ENCODE measurements around the gene KIAA0319L. TPM values are rescaled to one million over a fixed set of nuclear protein-coding genes. Genes with fewer than 3 reads are reported as not detected.

The KIAA0319L gene
- total and polyA plus RNA-seq, 4 donors, result 27.0 to 107 (median 27.9) TPM

DNA sequence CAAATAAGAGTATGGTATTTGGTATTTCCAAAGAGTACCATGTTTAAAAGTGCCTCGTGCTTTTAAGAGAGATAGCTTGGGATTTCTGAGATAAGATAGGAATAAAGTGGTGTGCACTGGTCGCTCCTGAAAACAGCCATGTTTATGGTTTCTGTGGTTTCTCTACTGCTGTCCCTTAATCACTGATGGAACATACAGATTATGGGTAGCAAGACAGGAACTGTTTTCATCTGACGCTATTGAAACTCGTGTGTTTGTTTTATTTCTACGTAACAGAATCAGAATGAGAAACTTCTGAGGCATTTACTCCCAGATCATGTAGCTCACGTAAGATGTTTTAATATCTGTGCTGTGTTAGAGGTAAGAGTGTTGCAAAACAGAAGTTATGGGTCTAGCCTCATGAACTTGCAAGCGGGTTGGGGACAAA lies 126.0 kb downstream of the KIAA0319L start:
- WGBS, result 85% methylated on average over 7 of the region's 7 CpGs
- Histone ChIP-seq H3K4me1 (ENCODE audit: control insufficient read depth in 4 of 4, insufficient read depth in 4 of 4, low read length in 3 of 4) (no peaks in the 10 kb centered on the region), H3K36me3 (ENCODE audit: control insufficient read depth in 4 of 4, insufficient read depth in 3 of 4, low read depth in 1 of 4, low read length in 3 of 4) (peaks cover 0 to 39% (median 19%) of the 10 kb centered on the region in 4 donors), H3K4me3 (ENCODE audit: low read depth in 1 of 3, low read length in 3 of 3) (no peak overlapping the region), H3K9me3 (ENCODE audit: control insufficient read depth in 4 of 4, low read length in 3 of 4) (no peaks in the 10 kb centered on the region), H3K27me3 (ENCODE audit: control insufficient read depth in 4 of 4, insufficient read depth in 4 of 4, low read length in 3 of 4) (no peaks in the 10 kb centered on the region), H3K27ac (ENCODE audit: low read depth in 1 of 2, low read length in 2 of 2) (no peak overlapping the region), H3K9ac (ENCODE audit: low read depth in 1 of 2, low read length in 2 of 2) (no peak overlapping the region)
- DNase-seq (ENCODE audit: low spot score), result no peak
- TF ChIP-seq YY1 (IDR thresholded peaks at IDR 0.05) (no peak), FOXA2 (IDR thresholded peaks at IDR 0.05) (no peak), EGR1 (IDR thresholded peaks at IDR 0.05; ENCODE audit: low read depth in 2 of 2) (no peak), SP1 (IDR thresholded peaks at IDR 0.05) (no peak), NR2F2 (IDR thresholded peaks at IDR 0.05) (no peak), RAD21 (IDR thresholded peaks at IDR 0.05) (no peak), RXRA (IDR thresholded peaks at IDR 0.05) (no peak), TAF1 (conservative IDR thresholded peaks at IDR 0.05) (no peak), JUND (IDR thresholded peaks at IDR 0.05) (no peak), GABPA (IDR thresholded peaks at IDR 0.05 in 1 of 2, conservative IDR thresholded peaks at IDR 0.05 in 1 of 2) (no peak), FOXA1 (IDR thresholded peaks at IDR 0.05) (no peak)
- TF ChIP-seq, protein P1, sequence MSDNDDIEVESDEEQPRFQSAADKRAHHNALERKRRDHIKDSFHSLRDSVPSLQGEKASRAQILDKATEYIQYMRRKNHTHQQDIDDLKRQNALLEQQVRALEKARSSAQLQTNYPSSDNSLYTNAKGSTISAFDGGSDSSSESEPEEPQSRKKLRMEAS (IDR thresholded peaks at IDR 0.05), result no peak
- TF ChIP-seq, protein P2, sequence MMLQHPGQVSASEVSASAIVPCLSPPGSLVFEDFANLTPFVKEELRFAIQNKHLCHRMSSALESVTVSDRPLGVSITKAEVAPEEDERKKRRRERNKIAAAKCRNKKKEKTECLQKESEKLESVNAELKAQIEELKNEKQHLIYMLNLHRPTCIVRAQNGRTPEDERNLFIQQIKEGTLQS (IDR thresholded peaks at IDR 0.05), result no peak
- TF ChIP-seq, protein P3, sequence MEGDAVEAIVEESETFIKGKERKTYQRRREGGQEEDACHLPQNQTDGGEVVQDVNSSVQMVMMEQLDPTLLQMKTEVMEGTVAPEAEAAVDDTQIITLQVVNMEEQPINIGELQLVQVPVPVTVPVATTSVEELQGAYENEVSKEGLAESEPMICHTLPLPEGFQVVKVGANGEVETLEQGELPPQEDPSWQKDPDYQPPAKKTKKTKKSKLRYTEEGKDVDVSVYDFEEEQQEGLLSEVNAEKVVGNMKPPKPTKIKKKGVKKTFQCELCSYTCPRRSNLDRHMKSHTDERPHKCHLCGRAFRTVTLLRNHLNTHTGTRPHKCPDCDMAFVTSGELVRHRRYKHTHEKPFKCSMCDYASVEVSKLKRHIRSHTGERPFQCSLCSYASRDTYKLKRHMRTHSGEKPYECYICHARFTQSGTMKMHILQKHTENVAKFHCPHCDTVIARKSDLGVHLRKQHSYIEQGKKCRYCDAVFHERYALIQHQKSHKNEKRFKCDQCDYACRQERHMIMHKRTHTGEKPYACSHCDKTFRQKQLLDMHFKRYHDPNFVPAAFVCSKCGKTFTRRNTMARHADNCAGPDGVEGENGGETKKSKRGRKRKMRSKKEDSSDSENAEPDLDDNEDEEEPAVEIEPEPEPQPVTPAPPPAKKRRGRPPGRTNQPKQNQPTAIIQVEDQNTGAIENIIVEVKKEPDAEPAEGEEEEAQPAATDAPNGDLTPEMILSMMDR (IDR thresholded peaks at IDR 0.05; ENCODE audit: low read depth, low read length, missing input control), result no peak
- TF ChIP-seq, protein P4, sequence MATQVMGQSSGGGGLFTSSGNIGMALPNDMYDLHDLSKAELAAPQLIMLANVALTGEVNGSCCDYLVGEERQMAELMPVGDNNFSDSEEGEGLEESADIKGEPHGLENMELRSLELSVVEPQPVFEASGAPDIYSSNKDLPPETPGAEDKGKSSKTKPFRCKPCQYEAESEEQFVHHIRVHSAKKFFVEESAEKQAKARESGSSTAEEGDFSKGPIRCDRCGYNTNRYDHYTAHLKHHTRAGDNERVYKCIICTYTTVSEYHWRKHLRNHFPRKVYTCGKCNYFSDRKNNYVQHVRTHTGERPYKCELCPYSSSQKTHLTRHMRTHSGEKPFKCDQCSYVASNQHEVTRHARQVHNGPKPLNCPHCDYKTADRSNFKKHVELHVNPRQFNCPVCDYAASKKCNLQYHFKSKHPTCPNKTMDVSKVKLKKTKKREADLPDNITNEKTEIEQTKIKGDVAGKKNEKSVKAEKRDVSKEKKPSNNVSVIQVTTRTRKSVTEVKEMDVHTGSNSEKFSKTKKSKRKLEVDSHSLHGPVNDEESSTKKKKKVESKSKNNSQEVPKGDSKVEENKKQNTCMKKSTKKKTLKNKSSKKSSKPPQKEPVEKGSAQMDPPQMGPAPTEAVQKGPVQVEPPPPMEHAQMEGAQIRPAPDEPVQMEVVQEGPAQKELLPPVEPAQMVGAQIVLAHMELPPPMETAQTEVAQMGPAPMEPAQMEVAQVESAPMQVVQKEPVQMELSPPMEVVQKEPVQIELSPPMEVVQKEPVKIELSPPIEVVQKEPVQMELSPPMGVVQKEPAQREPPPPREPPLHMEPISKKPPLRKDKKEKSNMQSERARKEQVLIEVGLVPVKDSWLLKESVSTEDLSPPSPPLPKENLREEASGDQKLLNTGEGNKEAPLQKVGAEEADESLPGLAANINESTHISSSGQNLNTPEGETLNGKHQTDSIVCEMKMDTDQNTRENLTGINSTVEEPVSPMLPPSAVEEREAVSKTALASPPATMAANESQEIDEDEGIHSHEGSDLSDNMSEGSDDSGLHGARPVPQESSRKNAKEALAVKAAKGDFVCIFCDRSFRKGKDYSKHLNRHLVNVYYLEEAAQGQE (IDR thresholded peaks at IDR 0.05), result no peak
- TF ChIP-seq, protein P5, sequence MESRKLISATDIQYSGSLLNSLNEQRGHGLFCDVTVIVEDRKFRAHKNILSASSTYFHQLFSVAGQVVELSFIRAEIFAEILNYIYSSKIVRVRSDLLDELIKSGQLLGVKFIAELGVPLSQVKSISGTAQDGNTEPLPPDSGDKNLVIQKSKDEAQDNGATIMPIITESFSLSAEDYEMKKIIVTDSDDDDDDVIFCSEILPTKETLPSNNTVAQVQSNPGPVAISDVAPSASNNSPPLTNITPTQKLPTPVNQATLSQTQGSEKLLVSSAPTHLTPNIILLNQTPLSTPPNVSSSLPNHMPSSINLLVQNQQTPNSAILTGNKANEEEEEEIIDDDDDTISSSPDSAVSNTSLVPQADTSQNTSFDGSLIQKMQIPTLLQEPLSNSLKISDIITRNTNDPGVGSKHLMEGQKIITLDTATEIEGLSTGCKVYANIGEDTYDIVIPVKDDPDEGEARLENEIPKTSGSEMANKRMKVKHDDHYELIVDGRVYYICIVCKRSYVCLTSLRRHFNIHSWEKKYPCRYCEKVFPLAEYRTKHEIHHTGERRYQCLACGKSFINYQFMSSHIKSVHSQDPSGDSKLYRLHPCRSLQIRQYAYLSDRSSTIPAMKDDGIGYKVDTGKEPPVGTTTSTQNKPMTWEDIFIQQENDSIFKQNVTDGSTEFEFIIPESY (IDR thresholded peaks at IDR 0.05), result no peak

DNA sequence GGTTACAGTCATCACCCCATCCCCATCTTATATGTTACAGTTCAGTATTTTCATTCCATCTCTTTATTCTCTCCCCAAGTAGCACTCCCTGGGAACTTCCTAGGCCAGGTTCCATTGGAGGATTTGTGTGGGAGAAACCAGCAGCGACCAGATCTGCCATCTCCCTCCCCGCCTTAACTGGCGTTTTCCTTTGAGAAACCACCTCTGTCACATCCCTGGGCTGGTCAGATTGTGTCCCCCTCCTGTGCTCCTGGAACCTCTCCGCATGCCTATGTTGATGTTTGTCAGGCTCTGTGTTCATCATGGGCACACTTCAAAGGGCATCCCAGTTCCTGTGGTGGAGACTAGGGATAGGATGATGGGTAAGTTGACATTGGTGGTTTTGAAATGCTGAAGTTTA lies 126.4 kb downstream of the KIAA0319L start:
- peaks cover 0 to 35% (median 15%) of the 10 kb centered on the region in 4 donors for H3K36me3 ChIP-seq (ENCODE audit: control insufficient read depth in 4 of 4, insufficient read depth in 3 of 4, low read depth in 1 of 4, low read length in 3 of 4)

More for the DNA sequence above, 126.4 kb downstream of the KIAA0319L start:
- no peaks in the 10 kb centered on the region for H3K4me1 ChIP-seq (ENCODE audit: control insufficient read depth in 4 of 4, insufficient read depth in 4 of 4, low read length in 3 of 4)
- no peaks in the 10 kb centered on the region for H3K9me3 ChIP-seq (ENCODE audit: control insufficient read depth in 4 of 4, low read length in 3 of 4)
- H3K27ac ChIP-seq (ENCODE audit: low read depth in 1 of 2, low read length in 2 of 2), result no peak overlapping the region
- H3K4me3 ChIP-seq (ENCODE audit: low read depth in 1 of 3, low read length in 3 of 3), result no peak overlapping the region
- WGBS, result 97% methylated on average over 4 of the region's 4 CpGs
- no peak overlapping the region for H3K9ac ChIP-seq (ENCODE audit: low read depth in 1 of 2, low read length in 2 of 2)
- no peaks in the 10 kb centered on the region for H3K27me3 ChIP-seq (ENCODE audit: control insufficient read depth in 4 of 4, insufficient read depth in 4 of 4, low read length in 3 of 4)
- DNase-seq (ENCODE audit: low spot score), result no peak
- TF ChIP-seq, protein P2 (IDR thresholded peaks at IDR 0.05), result no peak
- no peak for TF ChIP-seq HNF4A (conservative IDR thresholded peaks at IDR 0.05)
- TF ChIP-seq GABPA (IDR thresholded peaks at IDR 0.05 in 1 of 2, conservative IDR thresholded peaks at IDR 0.05 in 1 of 2), result no peak
- TF ChIP-seq YY1 (IDR thresholded peaks at IDR 0.05), result no peak
- no peak for TF ChIP-seq FOXA1 (IDR thresholded peaks at IDR 0.05)
- TF ChIP-seq RXRA (IDR thresholded peaks at IDR 0.05), result no peak
- TF ChIP-seq, protein P5 (IDR thresholded peaks at IDR 0.05), result no peak
- TF ChIP-seq, protein P3 (IDR thresholded peaks at IDR 0.05; ENCODE audit: low read depth, low read length, missing input control), result no peak
- TF ChIP-seq EGR1 (IDR thresholded peaks at IDR 0.05; ENCODE audit: low read depth in 2 of 2), result no peak
- TF ChIP-seq, protein P1 (IDR thresholded peaks at IDR 0.05), result no peak
- TF ChIP-seq JUND (IDR thresholded peaks at IDR 0.05), result no peak
- TF ChIP-seq TAF1 (conservative IDR thresholded peaks at IDR 0.05), result no peak
- TF ChIP-seq RAD21 (IDR thresholded peaks at IDR 0.05), result no peak

All from liver (tissue), 9 donors.